Aorta (tissue), 5 donors: ENCODE measurements around the gene SRPK2. TPM values are rescaled to one million over a fixed set of nuclear protein-coding genes. Genes with fewer than 3 reads are reported as not detected.

ENCODE experiments used
- ATAC-seq: fragments of 200-7000 bp; cut with Tn5 transposase; one replicate; pipeline ENCODE4 v1.9.1; 2022; ENCODE audit warnings: moderate library complexity; ENCODE audit not compliant: low FRiP score
- DNase-seq, 2 donors: peaks; one replicate each; pipeline ENCODE4 v3.0.0-alpha.2; 2020
- H3K27ac ChIP-seq, 2 donors: one replicate each; pipeline ENCODE4 v1.5.1; 2013; ENCODE audit warnings: low read length in 2 of 2, mild to moderate bottlenecking in 2 of 2, moderate library complexity in 2 of 2, control low read depth in 1 of 2, inconsistent platforms in 1 of 2, low read depth in 1 of 2
- H3K27me3 ChIP-seq, 2 donors: one replicate each; pipeline ENCODE4 v1.6.1; 2013; ENCODE audit warnings: control low read depth in 1 of 2, low read length in 1 of 2, mild to moderate bottlenecking in 1 of 2, moderate library complexity in 1 of 2; ENCODE audit not compliant: insufficient read depth in 2 of 2, control insufficient read depth in 1 of 2
- H3K36me3 ChIP-seq, 2 donors: one replicate each; pipeline ENCODE4 v1.6.1; 2013; ENCODE audit warnings: control low read depth in 1 of 2, low read length in 1 of 2, mild to moderate bottlenecking in 1 of 2; ENCODE audit not compliant: insufficient read depth in 2 of 2, control insufficient read depth in 1 of 2
- H3K4me1 ChIP-seq, 2 donors: one replicate each; pipeline ENCODE4 v1.6.1; 2013; ENCODE audit warnings: low read length in 2 of 2, control low read depth in 1 of 2, mild to moderate bottlenecking in 1 of 2, moderate library complexity in 1 of 2; ENCODE audit not compliant: insufficient read depth in 2 of 2, control insufficient read depth in 1 of 2
- H3K4me3 ChIP-seq, 2 donors: one replicate each; pipeline ENCODE4 v1.5.1; 2013; ENCODE audit warnings: low read length in 2 of 2, control low read depth in 1 of 2, mild to moderate bottlenecking in 1 of 2
- H3K9me3 ChIP-seq: one replicate; pipeline ENCODE4 v1.6.1; 2013; ENCODE audit warnings: mild to moderate bottlenecking, low read length; ENCODE audit not compliant: control insufficient read depth
- WGBS, 2 donors: extraction: QIAGEN DNeasy Blood & Tissue Kit; methylation state at CpG; one replicate each; pipeline ENCODE4 v1.1.7; 2013; 5-methylcytosine and 5-hydroxymethylcytosine counted together
- intact Hi-C, 2 donors: fragments of 100-400 bp; cut with DNase I; formaldehyde crosslinking; loops; one replicate each; pipeline versions ENCODE4 v1.14.2 to v1.15.0; 2022
- polyA plus RNA-seq, 2 donors: library from polyadenylated mRNA; stranded (reverse); fragments of 200-250 nt; gene quantifications; one replicate each; pipeline ENCODE4 v1.2.3, GENCODE V29; 2013
- total RNA-seq, 2 donors: library from RNA; stranded (reverse); fragmentation: NEBNext Ultra II Directional; extraction: Animal tissue kit (Norgen Biotek cat#: 25700); gene quantifications; one replicate each; pipeline ENCODE4 v1.2.1, GENCODE V29; 2021
- donor health status: healthy with polysubstance abuse.
- donor health status: Bipolar disorder and iron deficiency.
- donor health status: DM: no; HTN: no; CAD: no.
- donor health status: DM: no; HTN: no; CAD: no.
- donor health status: DM: yes; HTN: yes; CAD: no.

The SRPK2 gene
- total and polyA plus RNA-seq, 4 donors: 11.5 to 49.7 (median 28.7) TPM

GRCh38 chr7:105086850-105087249, 301.9 kb downstream of the SRPK2 start:
- intact Hi-C loops: no loop called here
- H3K9me3 ChIP-seq: no peaks in the 10 kb centered on the region
- no peak overlapping the region for H3K4me3 ChIP-seq
- H3K36me3 ChIP-seq: peaks cover 0 to 3% of the 10 kb centered on the region in 2 donors
- 96% methylated on average over 3 of the region's 3 CpGs for WGBS, 2 donors
- no peaks in the 10 kb centered on the region for H3K27me3 ChIP-seq
- H3K27ac ChIP-seq: no peak overlapping the region
- no peaks in the 10 kb centered on the region for H3K4me1 ChIP-seq
- ATAC-seq: no peak
- DNase-seq: no peak

GRCh38 chr7:105084581-105084980, 304.1 kb downstream of the SRPK2 start:
- no peak overlapping the region for H3K27ac ChIP-seq
- no peaks in the 10 kb centered on the region for H3K9me3 ChIP-seq
- H3K36me3 ChIP-seq: peaks cover 0 to 3% of the 10 kb centered on the region in 2 donors
- DNase-seq (no peak), ATAC-seq (no peak)
- H3K4me1 ChIP-seq: no peaks in the 10 kb centered on the region
- no peak overlapping the region for H3K4me3 ChIP-seq
- WGBS, 2 donors: 97 to 100% methylated on average over 1 of the region's 1 CpG
- intact Hi-C loops: no loop called here
- no peaks in the 10 kb centered on the region for H3K27me3 ChIP-seq

GRCh38 chr7:105079348-105079747, 309.4 kb downstream of the SRPK2 start:
- Histone ChIP-seq H3K27me3 (no peaks in the 10 kb centered on the region), H3K9me3 (no peaks in the 10 kb centered on the region), H3K27ac (no peak overlapping the region), H3K36me3 (peaks cover 3 to 4% of the 10 kb centered on the region in 2 donors), H3K4me1 (no peaks in the 10 kb centered on the region), H3K4me3 (no peak overlapping the region)
- 90 to 95% methylated on average over 6 of the region's 6 CpGs for WGBS, 2 donors
- DNase-seq (no peak), ATAC-seq (no peak)
- intact Hi-C loops: no loop called here

GRCh38 chr7:105073143-105073542, 315.6 kb downstream of the SRPK2 start:
- ATAC-seq (no peak), DNase-seq (no peak)
- intact Hi-C loops: no loop called here
- Histone ChIP-seq H3K36me3 (peaks cover 0 to 6% of the 10 kb centered on the region in 2 donors), H3K4me3 (no peak overlapping the region), H3K4me1 (no peaks in the 10 kb centered on the region), H3K9me3 (no peaks in the 10 kb centered on the region), H3K27ac (no peak overlapping the region), H3K27me3 (no peaks in the 10 kb centered on the region)
- WGBS, 2 donors: 96 to 99% methylated on average over 1 of the region's 1 CpG

GRCh38 chr7:105068886-105069285, 319.8 kb downstream of the SRPK2 start:
- peaks cover 0 to 2% of the 10 kb centered on the region in 2 donors for H3K36me3 ChIP-seq
- intact Hi-C loops: no loop called here
- ATAC-seq (no peak), DNase-seq (no peak)
- peaks cover 0 to 3% of the 10 kb centered on the region in 2 donors for H3K4me1 ChIP-seq
- no peaks in the 10 kb centered on the region for H3K27me3 ChIP-seq
- no peaks in the 10 kb centered on the region for H3K9me3 ChIP-seq
- WGBS, 2 donors: 84 to 89% methylated on average over 1 of the region's 1 CpG
- H3K27ac ChIP-seq: no peak overlapping the region
- no peak overlapping the region for H3K4me3 ChIP-seq

- no peak overlapping the region for H3K27ac ChIP-seq
- H3K27me3 ChIP-seq: no peaks in the 10 kb centered on the region
- intact Hi-C loops: no loop called here
- ATAC-seq (no peak), DNase-seq (no peak)
- H3K4me1 ChIP-seq: peaks cover 0 to 4% of the 10 kb centered on the region in 2 donors
- H3K36me3 ChIP-seq: peaks cover 0 to 2% of the 10 kb centered on the region in 2 donors
- H3K9me3 ChIP-seq: no peaks in the 10 kb centered on the region
- 93 to 97% methylated on average over 5 of the region's 5 CpGs for WGBS, 2 donors
- H3K4me3 ChIP-seq: no peak overlapping the region
These were observed 321.0 kb downstream of the SRPK2 start for GRCh38 chr7:105067691-105068090.

Other genes with a start within 250 kb of the SRPK2 start
- 10 to 100 TPM; 11.1 to 11.6 TPM for gene PUS7, start 133.3 kb upstream of the SRPK2 start, total RNA-seq
- gene PUS7, start 133.3 kb upstream of the SRPK2 start, polyA plus RNA-seq: 1 to 10 TPM in 1 of 2 donors, under 1 TPM in 1; 0.38 to 2.8 TPM
- 10 to 100 TPM; 16.6 to 17.7 TPM for gene RINT1, start 143.3 kb upstream of the SRPK2 start, total RNA-seq
- 10 to 100 TPM in 1 of 2 donors, 1 to 10 TPM in 1; 5.5 to 14.0 TPM for gene RINT1, start 143.3 kb upstream of the SRPK2 start, polyA plus RNA-seq
- not detected for gene EFCAB10, start 192.6 kb upstream of the SRPK2 start, total RNA-seq
- gene EFCAB10, start 192.6 kb upstream of the SRPK2 start, polyA plus RNA-seq: not detected